Measurements from ENCODE around the gene CRY1. TPM values are rescaled to one million over a fixed set of nuclear protein-coding genes. Genes with fewer than 3 reads are reported as not detected.

The CRY1 gene
- polyA plus RNA-seq, 1 donor (not counting 4 experiments of a cell fraction or from before 2014, with no cell fraction given), result 10.0 TPM

DNA sequence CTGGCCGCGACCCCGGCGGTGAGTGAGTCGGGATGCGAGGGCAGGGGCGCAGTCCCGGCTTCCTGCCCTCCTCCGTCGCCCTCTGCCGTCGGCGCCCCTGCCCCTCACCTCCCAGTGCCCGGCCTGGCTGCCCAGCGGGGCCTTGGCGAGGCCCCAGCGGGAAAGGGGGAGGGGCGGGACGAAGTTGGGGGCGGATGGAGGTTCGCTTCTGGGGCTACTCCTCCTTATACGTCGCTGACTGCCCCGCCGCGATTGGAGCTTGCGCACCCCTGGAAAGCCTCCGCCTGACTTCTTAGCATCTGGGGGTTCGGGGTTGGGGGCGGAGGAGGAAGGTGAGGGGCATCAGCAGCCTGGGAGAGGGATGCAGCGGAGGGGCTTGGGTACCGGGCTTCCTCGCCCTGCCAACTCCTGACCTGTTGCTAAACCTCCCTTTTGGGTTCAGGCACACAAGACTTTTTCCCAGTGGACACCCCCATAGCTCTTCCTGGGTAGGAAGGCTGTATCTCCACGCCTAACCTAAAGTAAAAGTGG is 137.2 kb downstream of the CRY1 start:
- FAIRE-seq (no peak), DNase-seq (ENCODE audit: low read depth, low spot score) (no peak)
- dilution Hi-C loops (cut with MboI; ENCODE audit: extremely low pct_ligation_motif_present, low sequenced_read_pairs), result no loop called here
- Histone ChIP-seq H3K9me1 (ENCODE audit: control insufficient read depth, extremely low read depth, insufficient read depth, low read length) (no peaks in the 10 kb centered on the region), H3K9ac (ENCODE audit: control insufficient read depth, extremely low read depth, insufficient read depth, low read length) (peak overlapping the region; percentile 81), H3K36me3 (ENCODE audit: control insufficient read depth in 2 of 2, extremely low read depth in 1 of 2, insufficient read depth in 2 of 2, low read length in 2 of 2) (no peaks in the 10 kb centered on the region), H3K79me2 (ENCODE audit: control insufficient read depth, insufficient read depth, low read length) (peaks cover 33% of the 10 kb centered on the region), H3K4me1 (ENCODE audit: control insufficient read depth, extremely low read depth, insufficient read depth, low read length) (peaks cover 26% of the 10 kb centered on the region), H3K4me2 (ENCODE audit: control insufficient read depth, extremely low read depth, insufficient read depth, low read depth, low read length) (peak overlapping the region; percentile 88), H3K27me3 (ENCODE audit: control insufficient read depth, extremely low read depth, insufficient read depth, low read length) (no peaks in the 10 kb centered on the region), H3K27ac (ENCODE audit: control insufficient read depth, insufficient read depth, low read length) (peak overlapping the region; percentile 56), H3K4me3 (ENCODE audit: control insufficient read depth in 2 of 3, extremely low read depth in 1 of 3, insufficient read depth in 2 of 3, low read depth in 1 of 3, low read length in 3 of 3) (peak overlapping the region; percentile 84 to 92 (median 89)), H3K9me3 (ENCODE audit: control insufficient read depth, low read depth, low read length) (no peaks in the 10 kb centered on the region), H4K20me1 (ENCODE audit: control insufficient read depth, extremely low read depth, insufficient read depth, low read length) (no peaks in the 10 kb centered on the region), H2AFZ (ENCODE audit: control insufficient read depth, low read length) (peak overlapping the region; percentile 75)
- TF ChIP-seq EZH2 (IDR thresholded peaks at IDR 0.05; ENCODE audit: low read length), result no peak
- TF ChIP-seq, protein P1, sequence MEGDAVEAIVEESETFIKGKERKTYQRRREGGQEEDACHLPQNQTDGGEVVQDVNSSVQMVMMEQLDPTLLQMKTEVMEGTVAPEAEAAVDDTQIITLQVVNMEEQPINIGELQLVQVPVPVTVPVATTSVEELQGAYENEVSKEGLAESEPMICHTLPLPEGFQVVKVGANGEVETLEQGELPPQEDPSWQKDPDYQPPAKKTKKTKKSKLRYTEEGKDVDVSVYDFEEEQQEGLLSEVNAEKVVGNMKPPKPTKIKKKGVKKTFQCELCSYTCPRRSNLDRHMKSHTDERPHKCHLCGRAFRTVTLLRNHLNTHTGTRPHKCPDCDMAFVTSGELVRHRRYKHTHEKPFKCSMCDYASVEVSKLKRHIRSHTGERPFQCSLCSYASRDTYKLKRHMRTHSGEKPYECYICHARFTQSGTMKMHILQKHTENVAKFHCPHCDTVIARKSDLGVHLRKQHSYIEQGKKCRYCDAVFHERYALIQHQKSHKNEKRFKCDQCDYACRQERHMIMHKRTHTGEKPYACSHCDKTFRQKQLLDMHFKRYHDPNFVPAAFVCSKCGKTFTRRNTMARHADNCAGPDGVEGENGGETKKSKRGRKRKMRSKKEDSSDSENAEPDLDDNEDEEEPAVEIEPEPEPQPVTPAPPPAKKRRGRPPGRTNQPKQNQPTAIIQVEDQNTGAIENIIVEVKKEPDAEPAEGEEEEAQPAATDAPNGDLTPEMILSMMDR (optimal IDR thresholded peaks at IDR 0.05 in 1 of 3, IDR thresholded peaks at IDR 0.05 in 1 of 3, conservative IDR thresholded peaks at IDR 0.05 in 1 of 3; ENCODE audit: extremely low read depth in 1 of 3, insufficient read depth in 2 of 3, low read length in 3 of 3), result peak in 1 of 3 experiments; percentile 17

DNA sequence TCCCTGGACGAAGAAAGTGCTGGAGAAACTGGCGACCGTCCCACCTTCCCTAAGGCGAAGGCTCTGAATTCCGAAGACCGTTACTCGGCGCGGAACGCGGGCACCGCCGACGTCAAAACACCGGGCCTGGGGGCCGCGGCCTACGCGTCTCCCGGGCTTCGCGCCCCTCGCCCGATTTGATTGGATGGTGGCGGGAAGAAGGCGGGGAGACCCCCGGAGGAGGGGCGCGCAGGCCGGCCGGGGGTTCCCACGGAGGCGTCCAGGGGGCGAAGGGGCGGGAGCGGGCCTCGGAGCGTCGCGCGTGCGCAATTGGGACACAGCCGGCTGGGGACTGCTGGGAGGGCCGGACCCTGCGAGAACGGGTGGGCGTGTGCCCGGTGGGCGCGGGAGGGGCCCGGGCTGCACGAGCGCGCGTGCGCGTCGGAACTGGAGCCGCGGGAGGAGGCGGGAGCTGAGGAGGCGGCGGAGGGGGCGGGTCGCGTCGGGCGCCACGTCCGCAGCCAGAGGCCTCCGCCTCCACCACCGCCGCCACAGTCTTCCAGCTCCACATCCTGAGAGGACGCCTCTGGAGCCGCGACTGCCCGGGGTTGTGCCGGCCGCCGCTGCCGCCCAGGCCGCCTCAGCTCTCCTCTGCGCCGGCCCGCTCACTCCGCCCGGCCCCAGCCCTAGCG is 137.8 kb downstream of the CRY1 start, which contains the start of gene TMEM263:
Gene TMEM263 (plus strand): TSS at position 531 of the 671 bp plus-strand sequence. CDS start 11,210 bp downstream, outside the sequence.
- Histone ChIP-seq H3K9ac (ENCODE audit: control insufficient read depth, extremely low read depth, insufficient read depth, low read length) (peak within 1 kb of the TSS; percentile 81), H3K27me3 (ENCODE audit: control insufficient read depth, extremely low read depth, insufficient read depth, low read length) (no peaks in the 10 kb centered on the region), H2AFZ (ENCODE audit: control insufficient read depth, low read length) (peak within 1 kb of the TSS; percentile 85), H3K9me1 (ENCODE audit: control insufficient read depth, extremely low read depth, insufficient read depth, low read length) (no peaks in the 10 kb centered on the region), H3K4me2 (ENCODE audit: control insufficient read depth, extremely low read depth, insufficient read depth, low read depth, low read length) (peak within 1 kb of the TSS; percentile 88), H4K20me1 (ENCODE audit: control insufficient read depth, extremely low read depth, insufficient read depth, low read length) (no peaks in the 10 kb centered on the region), H3K36me3 (ENCODE audit: control insufficient read depth in 2 of 2, extremely low read depth in 1 of 2, insufficient read depth in 2 of 2, low read length in 2 of 2) (no peaks in the 10 kb centered on the region), H3K4me3 (ENCODE audit: control insufficient read depth in 2 of 3, extremely low read depth in 1 of 3, insufficient read depth in 2 of 3, low read depth in 1 of 3, low read length in 3 of 3) (peak within 1 kb of the TSS; percentile 84 to 92 (median 89)), H3K9me3 (ENCODE audit: control insufficient read depth, low read depth, low read length) (no peaks in the 10 kb centered on the region), H3K27ac (ENCODE audit: control insufficient read depth, insufficient read depth, low read length) (peak within 1 kb of the TSS; percentile 56), H3K79me2 (ENCODE audit: control insufficient read depth, insufficient read depth, low read length) (peaks cover 30% of the 10 kb centered on the region), H3K4me1 (ENCODE audit: control insufficient read depth, extremely low read depth, insufficient read depth, low read length) (peaks cover 26% of the 10 kb centered on the region)
- no peak for DNase-seq (ENCODE audit: low read depth, low spot score)
- dilution Hi-C loops (cut with MboI; ENCODE audit: extremely low pct_ligation_motif_present, low sequenced_read_pairs), result no loop called here
- no peak for TF ChIP-seq EZH2 (IDR thresholded peaks at IDR 0.05; ENCODE audit: low read length)
- TF ChIP-seq, protein P1 (optimal IDR thresholded peaks at IDR 0.05 in 1 of 3, IDR thresholded peaks at IDR 0.05 in 1 of 3, conservative IDR thresholded peaks at IDR 0.05 in 1 of 3; ENCODE audit: extremely low read depth in 1 of 3, insufficient read depth in 2 of 3, low read length in 3 of 3), result no peak
- FAIRE-seq, result no peak
